Upper lobe of right lung (tissue), 1 donor: ENCODE measurements around the gene PSTK. TPM values are rescaled to one million over a fixed set of nuclear protein-coding genes. Genes with fewer than 3 reads are reported as not detected.

Experiments
- ATAC-seq: fragments of 200-7000 bp; cut with Tn5 transposase; one replicate; pipeline ENCODE4 v1.9.1; 2020; ENCODE audit warnings: mild to moderate bottlenecking, moderate library complexity
- DNase-seq: peaks from one replicate; pipeline ENCODE4 v3.0.0-alpha.2; 2020
- H3K27ac ChIP-seq: fragments of 200-600 bp; one replicate; pipeline ENCODE4 v1.8.0; 2022
- H3K27me3 ChIP-seq: fragments of 200-600 bp; one replicate; pipeline ENCODE4 v1.8.0; 2022; ENCODE audit warnings: mild to moderate bottlenecking
- H3K36me3 ChIP-seq: fragments of 200-600 bp; one replicate; pipeline ENCODE4 v1.8.0; 2022
- H3K4me1 ChIP-seq: fragments of 200-600 bp; one replicate; pipeline ENCODE4 v1.8.0; 2022
- H3K4me3 ChIP-seq: fragments of 200-600 bp; one replicate; pipeline ENCODE4 v1.8.0; 2022; ENCODE audit warnings: mild to moderate bottlenecking
- H3K9me3 ChIP-seq: fragments of 200-600 bp; one replicate; pipeline ENCODE4 v1.8.0; 2022
- CTCF ChIP-seq: fragments of 200-600 bp; IDR thresholded peaks from one replicate; pipeline ENCODE4 v1.8.0; 2022; ENCODE audit warnings: antibody characterized with exemption
- intact Hi-C: fragments of 100-400 bp; cut with DNase I; formaldehyde crosslinking; loops from one replicate; pipeline ENCODE4 v1.11.0; 2022
- total RNA-seq: library from RNA; stranded (reverse); fragmentation: NEBNext Ultra II Directional; extraction: Animal tissue kit (Norgen Biotek cat#: 25700); gene quantifications from one replicate; pipeline ENCODE4 v1.2.1, GENCODE V29; 2021
- donor health status: DM: no; HTN: yes; CAD: no; lungs with severe emphysema.

The PSTK gene
- total RNA-seq, 1 donor from 2014 or later: 2.5 TPM

- H3K4me3 ChIP-seq: no peak overlapping the region
- no peak overlapping the region for H3K27ac ChIP-seq
- no peaks in the 10 kb centered on the region for H3K4me1 ChIP-seq
- H3K27me3 ChIP-seq: no peaks in the 10 kb centered on the region
- intact Hi-C loops: no loop called here
- no peak for ATAC-seq
- no peak for TF ChIP-seq CTCF
- H3K36me3 ChIP-seq: no peaks in the 10 kb centered on the region
- DNase-seq: no peak
- H3K9me3 ChIP-seq: no peaks in the 10 kb centered on the region
Measured at GRCh38 chr10:122966879-122967278, 13.3 kb upstream of the PSTK start.

- no peak for DNase-seq
- H3K27ac ChIP-seq: no peak overlapping the region
- TF ChIP-seq CTCF: no peak
- no peak for ATAC-seq
- no peak overlapping the region for H3K4me3 ChIP-seq
- intact Hi-C loops: no loop called here
- no peaks in the 10 kb centered on the region for H3K4me1 ChIP-seq
- no peaks in the 10 kb centered on the region for H3K9me3 ChIP-seq
- no peaks in the 10 kb centered on the region for H3K27me3 ChIP-seq
- H3K36me3 ChIP-seq: no peaks in the 10 kb centered on the region
Measured at GRCh38 chr10:122968698-122969097, 11.5 kb upstream of the PSTK start.

GRCh38 chr10:122974023-122974422 lies 6.2 kb upstream of the PSTK start:
- no peak overlapping the region for H3K4me3 ChIP-seq
- intact Hi-C loops: no loop called here
- no peak overlapping the region for H3K27ac ChIP-seq
- TF ChIP-seq CTCF: no peak
- H3K4me1 ChIP-seq: no peaks in the 10 kb centered on the region
- DNase-seq: no peak
- peak; percentile 49 for ATAC-seq
- no peaks in the 10 kb centered on the region for H3K27me3 ChIP-seq
- H3K9me3 ChIP-seq: no peaks in the 10 kb centered on the region
- no peaks in the 10 kb centered on the region for H3K36me3 ChIP-seq

GRCh38 chr10:122974543-122975064 lies 5.6 kb upstream of the PSTK start:
- Histone ChIP-seq H3K27ac (no peak overlapping the region), H3K27me3 (no peaks in the 10 kb centered on the region), H3K4me3 (no peak overlapping the region), H3K4me1 (peaks cover 4% of the 10 kb centered on the region), H3K9me3 (no peaks in the 10 kb centered on the region), H3K36me3 (no peaks in the 10 kb centered on the region)
- ATAC-seq (no peak), DNase-seq (no peak)
- intact Hi-C loops: no loop called here
- no peak for TF ChIP-seq CTCF

- Histone ChIP-seq H3K27me3 (no peaks in the 10 kb centered on the region), H3K27ac (no peak overlapping the region), H3K4me1 (peaks cover 6% of the 10 kb centered on the region), H3K36me3 (no peaks in the 10 kb centered on the region), H3K4me3 (peak overlapping the region; percentile 71), H3K9me3 (no peaks in the 10 kb centered on the region)
- no peak for ATAC-seq
- intact Hi-C loops: no loop called here
- no peak for DNase-seq
- peak; percentile 39 for TF ChIP-seq CTCF
Measured at GRCh38 chr10:122981066-122981464, 864 bp downstream of the PSTK start.

- intact Hi-C loops: no loop called here
- ATAC-seq: no peak
- H3K4me1 ChIP-seq: peaks cover 6% of the 10 kb centered on the region
Measured at GRCh38 chr10:122983898-122984297, 3.7 kb downstream of the PSTK start.

More at GRCh38 chr10:122983898-122984297, 3.7 kb downstream of the PSTK start:
- Histone ChIP-seq H3K27ac (no peak overlapping the region), H3K9me3 (no peaks in the 10 kb centered on the region), H3K4me3 (no peak overlapping the region), H3K27me3 (no peaks in the 10 kb centered on the region), H3K36me3 (no peaks in the 10 kb centered on the region)
- DNase-seq: no peak
- no peak for TF ChIP-seq CTCF
